Left lobe of liver (tissue), 1 donor: ENCODE results near the gene TOE1. TPM values are rescaled to one million over a fixed set of nuclear protein-coding genes. Genes with fewer than 3 reads are reported as not detected.

Experiments
- total RNA-seq: library from RNA; stranded (reverse); gene quantifications from one replicate; pipeline ENCODE4 v1.2.1, GENCODE V29; 2021
- donor health status: DM: no; HTN: yes; CAD: no.

TOE1 gene
- total RNA-seq, 1 donor from 2014 or later = 4.3 TPM

Other genes starting within 250 kb of the TOE1 start
- gene ZSWIM5, start 133.6 kb upstream of the TOE1 start, total RNA-seq = 0.33 TPM
- not detected for gene HPDL, start 13.3 kb upstream of the TOE1 start, total RNA-seq
- gene MUTYH, start 270 bp downstream of the TOE1 start, total RNA-seq = 11.8 TPM
- 7.0 TPM for gene TESK2, start 151.0 kb downstream of the TOE1 start, total RNA-seq
- gene CCDC163, start 159.9 kb downstream of the TOE1 start, total RNA-seq = 2.1 TPM
- 32.3 TPM for gene MMACHC, start 160.1 kb downstream of the TOE1 start, total RNA-seq
- 320 TPM for gene PRDX1, start 181.7 kb downstream of the TOE1 start, total RNA-seq
- 310 TPM for gene AKR1A1, start 210.7 kb downstream of the TOE1 start, total RNA-seq
- 28.2 TPM for gene NASP, start 243.9 kb downstream of the TOE1 start, total RNA-seq